HG03571 (cell line): Measurements from ENCODE around the gene TSN.
"Not testable (repeated sequence)": the region's sequence is repeated elsewhere in the genome, so short reads cannot be mapped to it uniquely, and the experiment has no call there.

ENCODE experiments used
- ATAC-seq: cut with Tn5 transposase; IDR thresholded peaks from one replicate; pipeline ENCODE4 v1.9.1; 2021; ENCODE audit not compliant: unreplicated experiment

TSN gene

GRCh38 chr2:121796239-121796638 is 40.8 kb downstream of the TSN start:
- ATAC-seq: no peak

DNA sequence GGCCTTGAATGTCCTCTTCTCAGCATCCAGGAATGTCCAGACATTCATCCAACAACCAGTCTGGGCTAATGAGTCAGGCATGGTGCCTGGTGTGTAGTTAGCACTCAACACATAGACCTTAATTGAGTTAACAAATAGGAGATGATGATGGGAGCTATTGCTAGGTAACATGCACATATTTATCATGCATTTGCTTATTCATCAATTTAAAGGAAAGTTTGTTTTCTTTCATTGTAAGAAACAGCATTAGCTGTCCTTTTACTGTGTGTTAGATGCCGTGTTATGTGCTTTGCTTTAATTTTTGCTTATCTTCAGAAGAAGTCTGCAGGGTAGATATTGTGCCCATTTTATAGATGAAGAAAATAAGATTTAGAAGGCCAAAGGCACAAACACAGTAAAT is 43.2 kb downstream of the TSN start:
- no peak for ATAC-seq

DNA sequence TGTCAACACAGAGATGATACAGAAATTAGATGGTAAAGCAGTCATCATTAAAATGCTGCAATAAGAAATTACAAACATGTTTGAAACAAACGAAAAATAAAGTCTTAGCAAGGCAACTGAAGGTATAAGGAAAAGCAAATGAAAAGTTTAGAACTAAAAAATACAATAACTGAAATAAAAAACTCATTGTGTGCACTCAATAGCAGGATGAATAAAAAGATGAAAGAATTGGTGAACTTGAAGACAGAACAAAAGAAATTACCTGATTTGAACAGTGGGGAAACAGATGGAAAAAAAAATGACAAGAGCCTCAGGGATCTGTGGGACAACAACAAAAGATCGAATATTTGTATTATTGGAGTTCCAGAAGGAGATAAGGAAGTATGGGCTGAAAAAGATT is 46.5 kb downstream of the TSN start:
- no peak for ATAC-seq

DNA sequence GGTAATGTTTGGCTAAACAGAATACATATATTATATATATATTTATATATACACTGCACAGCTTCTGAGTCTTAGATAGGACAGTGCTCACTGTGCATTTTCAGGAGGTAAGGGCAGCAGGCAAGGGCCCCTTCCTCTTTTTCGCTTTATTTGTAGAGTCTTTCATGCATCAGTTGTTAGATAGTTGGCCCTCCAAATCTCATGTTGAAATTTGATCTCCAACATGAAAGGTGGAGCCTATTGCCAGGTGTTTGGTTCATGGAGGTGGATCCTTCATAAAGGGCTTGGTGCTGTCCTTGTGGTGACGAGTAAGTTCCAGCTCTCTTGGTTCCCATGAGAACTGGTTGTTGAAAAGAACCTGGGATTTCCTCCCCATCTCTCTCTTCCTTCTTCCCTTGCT is 48.1 kb downstream of the TSN start:
- no peak for ATAC-seq

DNA sequence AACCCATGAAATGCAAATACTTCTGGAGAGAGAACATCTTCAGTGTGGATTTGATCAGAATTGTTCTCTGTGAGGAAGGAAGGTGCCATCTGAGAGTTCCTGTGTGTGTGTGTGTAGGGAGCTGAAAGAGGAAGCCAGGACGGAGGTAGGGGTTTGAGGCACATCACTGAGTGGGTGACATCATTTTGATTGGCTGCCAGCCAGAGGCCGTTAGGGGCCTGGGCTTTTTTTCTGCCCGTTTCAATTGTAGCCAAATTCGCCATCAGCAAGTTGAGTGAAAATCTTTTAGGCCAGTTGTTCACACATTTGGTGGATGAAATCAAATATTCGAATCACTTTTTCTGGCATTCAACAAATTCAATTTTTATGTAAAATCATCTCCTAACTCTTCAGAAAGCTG is 48.9 kb downstream of the TSN start:
- ATAC-seq: peak; percentile 63

DNA sequence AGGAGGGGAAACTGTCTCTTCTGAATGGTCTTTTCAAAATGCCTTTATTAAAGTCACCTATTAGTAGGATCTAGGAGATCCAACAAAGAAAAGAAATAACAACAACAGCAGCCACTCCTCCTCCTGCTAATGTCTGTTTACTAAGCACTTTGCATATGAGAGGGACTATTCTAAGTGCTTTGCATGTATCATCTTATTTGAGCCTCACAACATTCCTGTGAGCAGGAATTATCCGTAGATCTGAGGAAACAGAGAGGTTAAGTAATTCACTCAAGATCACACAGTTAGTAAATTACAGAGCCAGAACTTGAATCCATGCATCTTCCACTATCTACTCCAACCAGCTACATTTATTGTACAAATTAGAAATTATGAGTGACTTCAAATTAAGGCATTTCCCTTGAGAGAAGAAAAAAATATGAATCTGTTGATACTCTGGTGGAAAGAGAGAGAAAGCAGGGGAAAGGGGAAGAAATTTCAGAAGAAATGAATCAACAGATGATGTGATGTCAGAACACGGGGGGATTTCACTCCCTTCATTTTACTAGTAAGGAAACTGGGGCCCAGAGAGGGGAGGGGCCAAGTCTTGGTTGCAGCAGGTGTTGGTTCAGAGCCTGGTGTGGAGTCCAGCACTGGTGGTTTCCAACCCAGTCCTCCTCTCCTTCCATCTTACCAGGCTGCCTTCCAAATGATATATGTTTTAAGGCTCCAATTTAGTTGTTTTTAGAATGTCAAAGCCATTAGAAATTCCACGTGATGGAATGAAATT is 49.7 kb downstream of the TSN start:
- ATAC-seq: no peak

- ATAC-seq: no peak
Observed at GRCh38 chr2:121805766-121806143, 50.3 kb downstream of the TSN start.

DNA sequence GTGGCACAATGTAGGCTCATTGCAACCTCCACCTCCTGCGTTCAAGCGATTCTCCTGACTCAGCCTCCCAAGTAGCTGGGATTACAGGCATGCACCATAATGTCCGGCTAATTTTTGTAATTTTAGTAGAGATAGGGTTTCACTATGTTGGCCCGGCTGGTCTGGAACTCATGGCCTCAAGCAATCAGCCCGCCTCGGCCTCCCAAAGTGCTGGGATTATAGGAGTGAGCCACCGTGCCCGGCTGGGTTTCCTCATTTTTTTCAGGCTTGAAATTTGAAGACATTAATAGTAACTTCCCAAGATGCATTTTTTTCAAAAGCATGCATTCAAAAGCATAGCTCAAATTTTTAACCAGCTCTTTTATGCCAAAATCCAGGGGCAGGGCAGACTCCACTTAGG is 52.3 kb downstream of the TSN start:
- ATAC-seq: not testable (repeated sequence)

DNA sequence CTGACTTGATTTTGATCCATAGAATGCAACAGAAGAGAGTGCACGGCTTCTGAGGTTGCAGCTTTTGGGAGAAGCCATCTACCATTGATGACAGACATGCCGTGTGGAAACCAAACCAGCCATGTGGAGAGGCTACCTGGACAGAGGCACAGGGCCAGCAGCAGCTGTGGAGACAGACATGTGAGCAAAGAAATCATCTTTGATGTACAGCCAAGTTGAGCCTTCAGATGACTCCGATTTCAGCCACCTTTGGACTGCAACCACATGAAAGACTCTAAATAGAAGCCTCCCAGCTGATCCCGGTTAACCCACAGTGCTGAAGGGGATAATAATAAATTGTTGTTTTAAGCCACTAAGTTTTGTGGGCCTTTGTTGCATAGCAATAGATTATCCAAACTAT is 54.2 kb downstream of the TSN start:
- ATAC-seq: no peak

DNA sequence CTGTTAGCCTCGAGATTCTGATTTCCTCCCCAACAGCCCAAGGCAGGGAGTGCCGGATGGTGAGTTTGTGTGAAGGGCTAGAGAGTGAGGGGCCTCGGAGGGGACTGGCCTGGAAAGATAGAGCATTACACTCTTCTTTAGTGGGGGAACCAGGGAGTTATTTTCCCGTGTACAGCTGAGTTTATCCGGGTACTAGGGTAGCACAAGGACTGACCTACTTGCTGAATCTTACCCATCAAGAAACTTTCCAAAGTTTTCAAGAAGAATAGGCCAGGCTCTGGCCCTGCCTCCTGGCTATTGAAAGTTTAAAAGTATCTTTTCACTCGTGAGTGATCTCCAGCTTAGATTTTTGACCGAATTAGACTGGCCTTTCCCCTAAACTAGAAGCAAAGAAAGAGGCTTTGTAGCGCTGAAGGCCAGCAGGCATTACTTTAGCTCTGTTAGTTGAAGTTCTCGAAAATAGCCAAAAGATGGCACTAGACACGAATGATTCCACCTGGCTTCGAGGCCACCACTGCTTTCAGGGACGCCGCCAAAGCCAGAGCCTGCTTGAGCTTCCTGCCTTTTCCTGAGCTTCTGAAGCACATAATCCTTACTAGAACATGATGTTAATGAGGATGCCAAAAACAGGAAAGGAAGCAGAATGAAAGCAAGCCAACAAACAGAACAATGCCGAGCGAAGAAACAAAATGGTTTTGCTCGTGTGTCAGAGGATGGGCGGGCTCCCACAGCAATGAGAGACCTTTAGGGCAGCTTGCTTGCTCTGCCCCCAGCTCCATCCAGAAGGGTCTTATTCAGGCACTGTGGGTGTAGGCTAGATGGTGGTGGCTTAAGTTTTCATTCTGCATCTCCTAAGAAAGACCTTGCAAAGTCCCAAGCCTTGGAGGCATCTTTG is 55.8 kb downstream of the TSN start:
- ATAC-seq: peak; percentile 79

DNA sequence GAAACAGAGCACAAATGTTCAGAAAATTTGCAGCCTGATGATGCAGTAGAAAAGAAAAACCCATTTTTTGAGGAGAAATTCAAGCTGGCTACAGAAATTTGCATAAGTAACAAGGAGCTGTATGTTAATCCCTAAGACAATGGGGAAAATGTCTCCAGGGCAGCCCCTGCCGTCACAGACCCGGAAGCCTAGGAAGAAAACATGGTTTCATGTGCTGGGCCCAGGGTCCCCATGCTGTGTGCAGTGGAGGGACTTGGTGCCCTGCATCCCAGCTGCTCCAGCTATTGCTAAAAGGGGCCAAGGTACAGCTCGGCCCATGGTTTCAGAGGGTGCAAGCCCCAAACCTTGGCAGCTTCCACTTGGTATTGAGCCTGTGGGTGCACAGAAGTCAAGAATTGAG is 57.6 kb downstream of the TSN start:
- ATAC-seq: not testable (repeated sequence)

- no peak for ATAC-seq
Observed at GRCh38 chr2:121815216-121815615, 59.8 kb downstream of the TSN start.

DNA sequence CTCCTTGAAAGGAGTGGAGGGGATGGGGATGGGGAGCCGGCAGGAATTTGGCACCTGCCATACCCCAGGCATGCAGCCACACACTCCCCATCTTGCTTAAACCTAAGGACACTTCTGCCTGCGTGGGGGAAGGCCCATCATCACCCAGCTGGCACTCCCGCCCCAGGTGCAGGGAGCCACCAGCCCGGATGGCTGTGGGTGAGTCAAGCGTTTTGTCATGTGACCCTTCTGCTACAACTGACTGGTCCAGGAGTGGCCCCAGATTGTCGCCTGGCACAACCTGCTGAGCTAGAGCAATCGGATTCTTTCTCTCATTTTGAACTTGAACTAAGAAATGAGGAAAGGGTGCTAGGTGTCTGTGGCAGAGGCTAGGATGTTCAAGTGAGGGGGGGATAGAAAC is 61.3 kb downstream of the TSN start:
- ATAC-seq: no peak

DNA sequence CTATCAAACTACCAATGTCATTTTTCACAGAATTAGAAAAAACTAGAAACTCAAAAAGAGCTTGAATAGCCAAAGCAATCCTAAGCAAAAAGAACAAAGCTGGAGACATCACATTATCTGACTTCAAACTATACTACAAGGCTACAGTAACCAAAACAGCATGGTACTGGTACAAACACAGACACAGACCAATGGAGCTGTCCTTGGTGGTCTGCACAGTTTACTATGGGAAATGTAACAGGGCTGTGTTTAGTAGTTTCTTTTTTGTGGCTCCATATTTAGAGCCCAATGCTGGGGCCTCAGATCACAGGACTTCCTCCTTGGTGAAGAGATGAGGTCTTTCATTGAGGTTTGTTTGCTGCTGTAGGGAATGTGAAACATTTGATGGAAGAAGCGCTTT is 61.9 kb downstream of the TSN start:
- not testable (repeated sequence) for ATAC-seq
